SK-N-SH (cell line): ENCODE data around the gene KNCN.

Source experiments
- MEF2A ChIP-seq: IDR thresholded peaks from 2 replicates; pipeline ENCODE4 v1.4.0; 2012; ENCODE audit warnings: low read depth, borderline replicate concordance
- POLR2AphosphoS5 ChIP-seq: IDR thresholded peaks from 2 replicates; pipeline ENCODE4 v1.6.1; 2012; ENCODE audit warnings: low read depth, low read length
- RAD21 ChIP-seq: IDR thresholded peaks from 2 replicates; pipeline ENCODE4 v1.6.1; 2012; ENCODE audit warnings: mild to moderate bottlenecking, low read length
- RXRA ChIP-seq: IDR thresholded peaks from 2 replicates; pipeline ENCODE4 v1.4.0; 2012; ENCODE audit warnings: low read depth, mild to moderate bottlenecking, borderline replicate concordance
- SIN3A ChIP-seq: IDR thresholded peaks from 2 replicates; pipeline ENCODE4 v1.6.1; 2012; ENCODE audit warnings: low read depth, mild to moderate bottlenecking, low read length, moderate library complexity, borderline replicate concordance
- TAF1 ChIP-seq: IDR thresholded peaks from 2 replicates; pipeline ENCODE4 v1.6.1; 2012; ENCODE audit warnings: low read depth, mild to moderate bottlenecking, low read length, moderate library complexity, borderline replicate concordance
- YY1 ChIP-seq: IDR thresholded peaks from 2 replicates; pipeline ENCODE4 v1.4.0; 2012; ENCODE audit warnings: low read depth, mild to moderate bottlenecking
- TF ChIP-seq, protein P1 (sequence below): fragments of 200-600 bp; sonication (generic); IDR thresholded peaks from 2 replicates; pipeline ENCODE4 v1.6.1; 2017; ENCODE audit warnings: antibody characterized with exemption, mild to moderate bottlenecking, moderate library complexity

- TF ChIP-seq RAD21 (no peak), POLR2AphosphoS5 (no peak), RXRA (no peak), TAF1 (no peak), YY1 (no peak), SIN3A (no peak), MEF2A (no peak)
- TF ChIP-seq, protein P1, sequence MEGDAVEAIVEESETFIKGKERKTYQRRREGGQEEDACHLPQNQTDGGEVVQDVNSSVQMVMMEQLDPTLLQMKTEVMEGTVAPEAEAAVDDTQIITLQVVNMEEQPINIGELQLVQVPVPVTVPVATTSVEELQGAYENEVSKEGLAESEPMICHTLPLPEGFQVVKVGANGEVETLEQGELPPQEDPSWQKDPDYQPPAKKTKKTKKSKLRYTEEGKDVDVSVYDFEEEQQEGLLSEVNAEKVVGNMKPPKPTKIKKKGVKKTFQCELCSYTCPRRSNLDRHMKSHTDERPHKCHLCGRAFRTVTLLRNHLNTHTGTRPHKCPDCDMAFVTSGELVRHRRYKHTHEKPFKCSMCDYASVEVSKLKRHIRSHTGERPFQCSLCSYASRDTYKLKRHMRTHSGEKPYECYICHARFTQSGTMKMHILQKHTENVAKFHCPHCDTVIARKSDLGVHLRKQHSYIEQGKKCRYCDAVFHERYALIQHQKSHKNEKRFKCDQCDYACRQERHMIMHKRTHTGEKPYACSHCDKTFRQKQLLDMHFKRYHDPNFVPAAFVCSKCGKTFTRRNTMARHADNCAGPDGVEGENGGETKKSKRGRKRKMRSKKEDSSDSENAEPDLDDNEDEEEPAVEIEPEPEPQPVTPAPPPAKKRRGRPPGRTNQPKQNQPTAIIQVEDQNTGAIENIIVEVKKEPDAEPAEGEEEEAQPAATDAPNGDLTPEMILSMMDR, result no peak
Observed at GRCh38 chr1:46557403-46557802, 6.0 kb upstream of the KNCN start.
